GM19025 (cell line): ENCODE data around the gene UBL3.

Source experiments
- ATAC-seq: cut with Tn5 transposase; IDR thresholded peaks from one replicate; pipeline ENCODE4 v1.9.1; 2021; ENCODE audit warnings: mild to moderate bottlenecking, low read depth, moderate library complexity; ENCODE audit not compliant: unreplicated experiment

Gene UBL3

DNA sequence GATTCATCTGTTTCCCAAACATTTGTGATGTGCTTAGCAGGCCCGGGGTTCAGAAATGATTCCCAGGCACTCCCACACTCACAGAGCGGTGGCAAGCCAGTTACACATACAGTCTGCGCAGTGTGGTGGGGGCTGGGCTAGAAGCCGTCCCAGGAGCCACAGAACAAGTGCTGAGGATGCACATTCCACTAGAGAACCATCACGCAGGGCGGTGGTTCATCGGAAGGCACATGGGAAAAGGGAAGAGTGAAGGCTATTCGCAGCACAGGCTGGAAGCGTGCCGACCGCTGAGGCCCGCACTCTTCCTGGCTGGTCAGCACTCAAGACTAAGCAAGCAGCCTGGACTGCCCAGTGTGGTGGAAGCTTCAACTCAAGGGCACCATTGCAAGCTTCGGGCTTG is 128.7 kb downstream of the UBL3 start:
- ATAC-seq: no peak

DNA sequence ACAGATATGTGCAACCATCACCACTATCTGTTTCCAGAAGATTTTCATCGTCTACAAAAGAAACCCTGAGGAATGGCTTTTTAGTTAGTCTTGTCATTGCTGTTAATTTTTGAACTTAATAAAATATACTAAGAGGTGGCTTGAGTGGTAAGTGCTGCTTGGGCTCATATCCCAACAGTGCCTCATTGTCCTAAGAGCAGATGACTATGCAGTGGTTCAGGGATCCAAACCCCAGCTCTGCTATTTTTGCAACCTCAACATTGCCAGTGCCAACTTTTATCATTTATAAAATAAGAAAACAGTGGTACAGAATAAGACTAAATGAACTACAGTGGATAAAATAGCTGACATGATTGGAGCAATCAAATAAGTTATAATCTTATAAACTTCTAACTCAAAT is 131.7 kb downstream of the UBL3 start:
- no peak for ATAC-seq

DNA sequence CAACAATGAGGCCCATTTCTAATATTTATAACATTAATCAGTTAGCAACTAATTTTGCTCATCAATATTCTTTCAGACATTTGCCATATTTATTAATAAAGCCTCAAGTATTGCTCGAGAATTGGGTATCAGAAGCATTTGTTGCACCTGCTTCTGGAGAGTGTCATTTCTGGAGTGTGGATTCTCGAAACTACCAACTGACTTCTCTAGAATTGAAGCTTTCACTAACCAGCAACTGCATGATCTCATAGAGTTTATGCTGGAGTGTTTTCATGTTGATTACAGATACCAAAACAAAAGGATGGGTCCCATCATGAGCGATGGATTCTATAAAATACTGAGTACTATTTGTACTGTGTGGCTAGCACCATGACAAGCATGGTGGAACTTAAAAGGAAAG is 133.9 kb downstream of the UBL3 start:
- no peak for ATAC-seq
